DOHH2 (cell line): Measurements from ENCODE around the gene ERC2.

Source experiments
- EZH2phosphoT487 ChIP-seq: fragments of 200-600 bp; sonication (generic); IDR thresholded peaks from 2 replicates; pipeline ENCODE4 v1.6.1; 2017; ENCODE audit warnings: borderline replicate concordance, mild to moderate bottlenecking, antibody characterized with exemption, low read length, moderate library complexity, mixed read lengths
- TF ChIP-seq, protein P1 (sequence below): fragments of 200-600 bp; sonication (generic); IDR thresholded peaks from one replicate; pipeline ENCODE4 v1.5.1; 2014; ENCODE audit warnings: antibody characterized with exemption, mild to moderate bottlenecking, low read depth, low read length; ENCODE audit not compliant: poor library complexity, severe bottlenecking

DNA sequence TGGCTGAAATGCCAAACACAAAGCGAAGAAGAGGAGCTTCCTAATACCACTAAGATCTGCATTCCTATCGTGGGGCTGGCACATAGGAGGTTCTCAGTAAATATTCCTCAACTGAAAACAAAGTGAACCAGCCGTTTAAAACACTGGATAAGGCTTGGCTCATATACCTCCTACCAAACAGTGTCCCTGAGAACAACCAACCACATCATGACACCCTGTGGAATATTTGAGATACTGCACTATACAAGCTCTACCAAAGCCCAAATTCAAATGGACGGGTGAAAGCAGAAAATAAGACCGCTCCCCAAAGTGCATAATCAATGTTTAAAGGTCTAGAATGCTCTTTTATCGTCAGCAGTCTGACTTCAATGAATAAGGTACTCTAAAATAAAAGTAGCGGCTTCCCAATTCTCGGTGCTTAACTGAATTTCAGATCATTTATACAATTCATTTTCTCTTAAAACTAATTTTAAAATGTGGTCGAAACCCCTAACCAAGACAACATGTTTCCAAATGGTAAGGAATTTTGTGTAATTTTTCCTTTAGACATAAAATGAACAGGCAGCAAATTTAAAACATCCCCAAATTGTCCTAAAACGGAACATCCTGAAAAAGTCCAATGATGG, 425.8 kb downstream of the ERC2 start:
- TF ChIP-seq, protein P1, sequence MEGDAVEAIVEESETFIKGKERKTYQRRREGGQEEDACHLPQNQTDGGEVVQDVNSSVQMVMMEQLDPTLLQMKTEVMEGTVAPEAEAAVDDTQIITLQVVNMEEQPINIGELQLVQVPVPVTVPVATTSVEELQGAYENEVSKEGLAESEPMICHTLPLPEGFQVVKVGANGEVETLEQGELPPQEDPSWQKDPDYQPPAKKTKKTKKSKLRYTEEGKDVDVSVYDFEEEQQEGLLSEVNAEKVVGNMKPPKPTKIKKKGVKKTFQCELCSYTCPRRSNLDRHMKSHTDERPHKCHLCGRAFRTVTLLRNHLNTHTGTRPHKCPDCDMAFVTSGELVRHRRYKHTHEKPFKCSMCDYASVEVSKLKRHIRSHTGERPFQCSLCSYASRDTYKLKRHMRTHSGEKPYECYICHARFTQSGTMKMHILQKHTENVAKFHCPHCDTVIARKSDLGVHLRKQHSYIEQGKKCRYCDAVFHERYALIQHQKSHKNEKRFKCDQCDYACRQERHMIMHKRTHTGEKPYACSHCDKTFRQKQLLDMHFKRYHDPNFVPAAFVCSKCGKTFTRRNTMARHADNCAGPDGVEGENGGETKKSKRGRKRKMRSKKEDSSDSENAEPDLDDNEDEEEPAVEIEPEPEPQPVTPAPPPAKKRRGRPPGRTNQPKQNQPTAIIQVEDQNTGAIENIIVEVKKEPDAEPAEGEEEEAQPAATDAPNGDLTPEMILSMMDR: no peak
- TF ChIP-seq EZH2phosphoT487: no peak
